IMR-90 (cell line): ENCODE data around the gene ANO10.

Experiments
- CTCF ChIP-seq: conservative IDR thresholded peaks from 2 replicates; pipeline ENCODE4 v1.5.1; 2012; ENCODE audit warnings: mild to moderate bottlenecking, low read depth, low read length, improper control_type of control experiment
- MAZ ChIP-seq: IDR thresholded peaks from 2 replicates; pipeline ENCODE4 v1.6.1; 2012; ENCODE audit warnings: low read depth, mild to moderate bottlenecking, low read length, improper control_type of control experiment, moderate library complexity, borderline replicate concordance
- POLR2A ChIP-seq: IDR thresholded peaks from 2 replicates; pipeline ENCODE4 v1.6.1; 2012; ENCODE audit warnings: mild to moderate bottlenecking, low read depth, low read length
- RAD21 ChIP-seq: IDR thresholded peaks from 2 replicates; pipeline ENCODE4 v1.6.1; 2012; ENCODE audit warnings: low read length, improper control_type of control experiment

DNA sequence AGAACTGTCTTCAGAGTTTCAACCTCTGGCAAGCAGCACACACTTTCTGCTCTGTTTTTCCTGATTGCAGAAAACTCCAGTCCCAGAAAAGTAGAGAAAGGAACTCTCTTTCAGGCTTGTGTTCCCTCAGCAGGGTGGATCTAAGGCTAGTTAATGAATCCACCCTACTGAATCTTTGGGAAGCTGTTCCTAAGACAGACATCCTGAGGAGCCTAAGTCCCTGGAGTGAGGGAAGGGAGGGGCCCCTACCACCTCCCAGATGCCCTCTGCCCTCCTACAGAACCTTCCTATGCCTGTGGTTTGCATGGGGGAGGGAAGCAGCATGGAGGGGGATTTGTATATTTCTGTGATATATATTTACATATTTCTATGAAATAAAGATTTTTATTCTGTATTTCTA is 124.4 kb downstream of the ANO10 start:
- TF ChIP-seq CTCF (no peak), POLR2A (no peak), RAD21 (no peak), MAZ (no peak)
